Measurements from ENCODE around the gene PRM3. TPM values are rescaled to one million over a fixed set of nuclear protein-coding genes. Genes with fewer than 3 reads are reported as not detected.

Gene PRM3
- total RNA-seq, 1 donor, result not detected

- peak; percentile 97 for DNase-seq (ENCODE audit: insufficient read length, low spot score, missing footprints)
- H3K79me2 ChIP-seq (ENCODE audit: insufficient read depth, low read length), result no peaks in the 10 kb centered on the region
- no peaks in the 10 kb centered on the region for H3K9me3 ChIP-seq (ENCODE audit: low read depth, low read length)
- H3K27me3 ChIP-seq (ENCODE audit: insufficient read depth, low read length), result no peaks in the 10 kb centered on the region
- no peaks in the 10 kb centered on the region for H3K36me3 ChIP-seq (ENCODE audit: insufficient read depth, low read length)
- no peak overlapping the region for H3K27ac ChIP-seq (ENCODE audit: low read depth, low read length)
- peaks cover 15% of the 10 kb centered on the region for H3K4me1 ChIP-seq (ENCODE audit: insufficient read depth, low read length)
- H3K4me3 ChIP-seq (ENCODE audit: insufficient read depth, low read length), result no peak overlapping the region
- no peak for TF ChIP-seq CTCF (IDR thresholded peaks at IDR 0.05; ENCODE audit: extremely low read depth, low read depth, low read length)
- peaks cover 11% of the 10 kb centered on the region for H4K20me1 ChIP-seq (ENCODE audit: insufficient read depth, low read length)
- no peak overlapping the region for H3K4me2 ChIP-seq (ENCODE audit: insufficient read depth, low read length)
- no peak overlapping the region for H2AFZ ChIP-seq (ENCODE audit: low read length)
Measured at GRCh38 chr16:11251525-11252481, 21.6 kb downstream of the PRM3 start.

DNA sequence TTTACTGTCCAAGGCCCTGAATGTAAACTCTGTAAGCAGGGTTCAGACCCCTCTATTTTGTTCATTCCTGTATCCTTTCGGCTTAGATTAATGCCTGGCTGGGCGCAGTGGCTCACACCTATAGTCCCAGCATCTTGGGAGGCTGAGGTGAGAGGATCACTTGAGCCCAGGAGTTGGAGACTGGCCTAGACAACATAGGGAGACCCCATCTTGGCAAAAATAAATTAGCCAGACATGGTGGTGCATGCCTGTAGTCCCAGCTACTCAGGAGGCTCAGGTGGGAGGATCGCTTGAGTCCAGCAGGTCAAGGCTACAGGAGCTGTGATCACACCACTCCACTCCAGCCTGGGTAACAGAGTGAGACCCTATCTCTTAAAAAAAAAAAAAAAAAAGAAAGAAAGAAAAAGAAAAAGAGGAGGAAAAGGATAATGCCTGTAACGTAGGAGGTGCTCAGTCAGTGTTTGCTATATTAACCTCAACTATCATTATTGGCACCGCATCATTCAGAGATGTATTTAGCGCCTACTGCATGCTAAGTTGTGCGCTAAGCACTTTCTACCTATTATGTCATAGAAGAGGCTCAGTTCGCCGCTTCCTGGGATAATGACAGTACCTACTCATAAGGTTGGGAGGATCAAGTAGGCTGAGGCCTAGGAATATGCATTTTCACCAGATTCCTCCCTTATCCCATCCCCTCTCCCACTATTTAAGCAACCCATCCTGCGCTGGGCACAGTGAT, 22.5 kb downstream of the PRM3 start:
- TF ChIP-seq CTCF (IDR thresholded peaks at IDR 0.05; ENCODE audit: extremely low read depth, low read depth, low read length), result no peak
- Histone ChIP-seq H3K27ac (ENCODE audit: low read depth, low read length) (no peak overlapping the region), H2AFZ (ENCODE audit: low read length) (no peak overlapping the region), H4K20me1 (ENCODE audit: insufficient read depth, low read length) (peaks cover 11% of the 10 kb centered on the region), H3K4me1 (ENCODE audit: insufficient read depth, low read length) (peaks cover 14% of the 10 kb centered on the region), H3K4me2 (ENCODE audit: insufficient read depth, low read length) (no peak overlapping the region), H3K79me2 (ENCODE audit: insufficient read depth, low read length) (no peaks in the 10 kb centered on the region), H3K27me3 (ENCODE audit: insufficient read depth, low read length) (no peaks in the 10 kb centered on the region), H3K36me3 (ENCODE audit: insufficient read depth, low read length) (no peaks in the 10 kb centered on the region), H3K9me3 (ENCODE audit: low read depth, low read length) (no peaks in the 10 kb centered on the region), H3K4me3 (ENCODE audit: insufficient read depth, low read length) (no peak overlapping the region)
- no peak for DNase-seq (ENCODE audit: insufficient read length, low spot score, missing footprints)

DNA sequence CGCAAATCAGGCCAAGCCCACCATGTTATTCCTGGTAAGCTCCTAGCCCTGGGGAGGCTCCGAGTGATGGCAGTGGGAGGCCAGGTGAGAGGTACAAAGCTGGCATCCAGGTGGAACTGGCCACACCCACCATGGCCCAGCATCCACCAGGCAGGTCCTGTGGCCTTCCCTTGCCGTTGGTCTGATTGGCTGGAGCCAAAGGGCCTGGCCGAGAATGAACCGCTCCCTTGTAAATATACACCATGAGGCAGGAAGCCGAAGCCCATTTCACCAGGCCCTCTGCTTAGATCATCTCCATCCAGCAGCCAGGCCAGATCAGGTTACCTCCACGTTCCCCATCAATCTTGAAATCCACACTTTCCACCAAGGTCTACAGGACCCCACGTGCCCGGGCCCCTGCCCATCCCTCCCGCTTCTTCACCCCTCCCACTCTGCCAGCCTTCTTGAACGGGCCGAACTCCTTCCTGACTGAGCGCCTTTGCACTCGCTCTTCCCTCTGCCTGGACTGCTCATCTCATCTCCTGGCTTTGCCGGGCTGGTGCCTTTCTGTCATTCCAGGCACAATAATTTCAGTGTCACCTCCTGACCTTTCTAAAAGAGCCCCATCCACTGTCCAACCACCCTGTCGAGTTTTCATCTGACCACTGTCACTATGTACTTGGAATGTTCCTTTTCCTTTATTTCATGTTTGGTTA, 23.2 kb downstream of the PRM3 start:
- TF ChIP-seq CTCF (IDR thresholded peaks at IDR 0.05; ENCODE audit: extremely low read depth, low read depth, low read length), result no peak
- no peaks in the 10 kb centered on the region for H3K79me2 ChIP-seq (ENCODE audit: insufficient read depth, low read length)
- no peak for DNase-seq (ENCODE audit: insufficient read length, low spot score, missing footprints)
- H3K27me3 ChIP-seq (ENCODE audit: insufficient read depth, low read length), result no peaks in the 10 kb centered on the region
- no peaks in the 10 kb centered on the region for H3K9me3 ChIP-seq (ENCODE audit: low read depth, low read length)
- H3K36me3 ChIP-seq (ENCODE audit: insufficient read depth, low read length), result no peaks in the 10 kb centered on the region
- peaks cover 11% of the 10 kb centered on the region for H4K20me1 ChIP-seq (ENCODE audit: insufficient read depth, low read length)
- no peak overlapping the region for H3K4me2 ChIP-seq (ENCODE audit: insufficient read depth, low read length)
- H3K27ac ChIP-seq (ENCODE audit: low read depth, low read length), result no peak overlapping the region
- H2AFZ ChIP-seq (ENCODE audit: low read length), result no peak overlapping the region
- peaks cover 14% of the 10 kb centered on the region for H3K4me1 ChIP-seq (ENCODE audit: insufficient read depth, low read length)
- H3K4me3 ChIP-seq (ENCODE audit: insufficient read depth, low read length), result no peak overlapping the region
